Stimulated activated CD4-positive, alpha-beta T cell treated with anti-CD3 and anti-CD28 coated beads, Interleukin-12 subunit alpha, Interleukin-12 subunit beta, amount 100 ng/mL, for 24 hours (primary cell): Measurements from ENCODE around the gene GNA12.
"Not testable (repeated sequence)": the region's sequence is repeated elsewhere in the genome, so short reads cannot be mapped to it uniquely, and the experiment has no call there.

Experiments
- DNase-seq, 2 experiments: peaks; one replicate each; pipeline ENCODE4 v3.0.0-alpha.2; 2020; ENCODE audit warnings: low read depth in 2 of 2

GNA12 gene

GRCh38 chr7:2753148-2753547 lies 91.0 kb downstream of the GNA12 start:
- DNase-seq, result no peak

- no peak for DNase-seq
Measured at GRCh38 chr7:2751086-2751485, 93.0 kb downstream of the GNA12 start.

GRCh38 chr7:2750004-2750407 lies 94.1 kb downstream of the GNA12 start:
- DNase-seq, result no peak

- DNase-seq, result not testable (repeated sequence)
Measured at GRCh38 chr7:2748684-2749083, 95.4 kb downstream of the GNA12 start.

- DNase-seq, result not testable (repeated sequence)
Measured at GRCh38 chr7:2743523-2744185, 100.5 kb downstream of the GNA12 start.

GRCh38 chr7:2738766-2739549 lies 105.2 kb downstream of the GNA12 start:
- DNase-seq, result no peak

GRCh38 chr7:2737771-2738540 lies 106.2 kb downstream of the GNA12 start:
- no peak for DNase-seq

- not testable (repeated sequence) for DNase-seq
Measured at GRCh38 chr7:2737005-2737743, 106.9 kb downstream of the GNA12 start.

GRCh38 chr7:2736411-2736914 lies 107.6 kb downstream of the GNA12 start:
- no peak for DNase-seq

GRCh38 chr7:2735744-2736143 lies 108.4 kb downstream of the GNA12 start:
- DNase-seq, result no peak

- no peak for DNase-seq
Measured at GRCh38 chr7:2734751-2735571, 109.1 kb downstream of the GNA12 start.

GRCh38 chr7:2734084-2734686 lies 109.9 kb downstream of the GNA12 start:
- no peak for DNase-seq

- no peak for DNase-seq
Measured at GRCh38 chr7:2732959-2733584, 111.0 kb downstream of the GNA12 start.

- no peak for DNase-seq
Measured at GRCh38 chr7:2732388-2732787, 111.7 kb downstream of the GNA12 start.

GRCh38 chr7:2730846-2731770 lies 113.0 kb downstream of the GNA12 start:
- no peak for DNase-seq

GRCh38 chr7:2729893-2730716 lies 114.0 kb downstream of the GNA12 start:
- no peak for DNase-seq

- DNase-seq, result no peak
Measured at GRCh38 chr7:2729031-2729892, 114.8 kb downstream of the GNA12 start.
